Activated B cell treated with CpG ODN at 0.5 μM for 24 hours (primary cell): ENCODE data around the gene SRRM5. TPM values are rescaled to one million over a fixed set of nuclear protein-coding genes. Genes with fewer than 3 reads are reported as not detected.

Source experiments
- ATAC-seq: fragments of 200-7000 bp; cut with Tn5 transposase; one replicate; pipeline ENCODE4 v1.10.0; 2021; ENCODE audit warnings: low read depth, mild to moderate bottlenecking, moderate library complexity
- CTCF ChIA-PET: fragments of 350-600 bp; sonication (Branson Sonifier 250); formaldehyde crosslinking; loops from one replicate; lab custom pipeline; 2021; ENCODE audit warnings: antibody characterized with exemption; lab: Charles Lee
- POLR2A ChIA-PET: fragments of 350-600 bp; sonication (Branson Sonifier 250); formaldehyde crosslinking; loops from one replicate; lab custom pipeline; 2021; ENCODE audit warnings: antibody characterized with exemption; lab: Charles Lee
- DNase-seq: peaks from one replicate; pipeline ENCODE4 v3.0.0; 2022
- H3K27ac Mint-ChIP-seq: one replicate; pipeline ENCODE4 v1.8.0; 2020; ENCODE audit warnings: mixed read lengths
- H3K27me3 Mint-ChIP-seq: one replicate; pipeline ENCODE4 v1.8.0; 2021; ENCODE audit warnings: mixed read lengths
- H3K36me3 Mint-ChIP-seq: one replicate; pipeline ENCODE4 v1.8.0; 2021; ENCODE audit warnings: low read depth, mixed read lengths
- H3K4me1 Mint-ChIP-seq: one replicate; pipeline ENCODE4 v1.8.0; 2021; ENCODE audit warnings: mixed read lengths
- H3K4me3 Mint-ChIP-seq: one replicate; pipeline ENCODE4 v1.8.0; 2020; ENCODE audit warnings: mild to moderate bottlenecking, mixed read lengths
- H3K9me3 Mint-ChIP-seq: one replicate; pipeline ENCODE4 v1.8.0; 2020; ENCODE audit warnings: mixed read lengths
- intact Hi-C: fragments of 100-400 bp; cut with micrococcal nuclease; formaldehyde crosslinking; loops from one replicate; pipeline ENCODE4 v1.15.1; 2024
- total RNA-seq: library from RNA; stranded (reverse); gene quantifications from 2 replicates; pipeline ENCODE4 v1.2.3, GENCODE V29; 2022
- TF ChIP-seq, protein P1 (sequence below): fragments of 200-600 bp; IDR thresholded peaks from one replicate; pipeline ENCODE4 v1.8.0; 2022; ENCODE audit warnings: antibody characterized with exemption, mild to moderate bottlenecking

The SRRM5 gene
- total RNA-seq, 1 donor from 2014 or later, result 0.29 TPM

DNA sequence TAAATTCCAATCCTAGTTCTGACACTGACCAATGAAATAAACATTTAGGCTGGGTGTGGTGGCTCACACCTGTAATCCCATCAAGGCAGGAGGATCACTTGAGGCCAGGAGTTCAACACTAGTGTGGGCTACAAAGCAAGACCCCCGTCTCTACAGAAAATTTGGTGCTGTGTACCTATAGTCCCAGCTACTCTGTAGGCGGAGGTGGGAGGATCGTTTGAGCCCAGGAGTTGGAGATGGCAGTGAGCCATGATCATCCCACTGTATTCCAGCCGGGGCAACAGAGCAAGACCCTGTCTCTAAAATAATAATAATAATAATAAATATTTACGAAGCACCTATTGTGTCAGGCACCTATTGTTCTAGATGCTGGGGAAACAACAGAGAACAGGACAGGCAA is 22.6 kb upstream of the SRRM5 start:
- CTCF ChIA-PET, result interaction anchor here (0.6 to 1.4 kb wide), 3 partner anchors 9 to 36 kb away, joined by 3 to 4 read pairs (median 4); no protein-coding TSS in a partner anchor
- ATAC-seq, result no peak
- TF ChIP-seq, protein P1, sequence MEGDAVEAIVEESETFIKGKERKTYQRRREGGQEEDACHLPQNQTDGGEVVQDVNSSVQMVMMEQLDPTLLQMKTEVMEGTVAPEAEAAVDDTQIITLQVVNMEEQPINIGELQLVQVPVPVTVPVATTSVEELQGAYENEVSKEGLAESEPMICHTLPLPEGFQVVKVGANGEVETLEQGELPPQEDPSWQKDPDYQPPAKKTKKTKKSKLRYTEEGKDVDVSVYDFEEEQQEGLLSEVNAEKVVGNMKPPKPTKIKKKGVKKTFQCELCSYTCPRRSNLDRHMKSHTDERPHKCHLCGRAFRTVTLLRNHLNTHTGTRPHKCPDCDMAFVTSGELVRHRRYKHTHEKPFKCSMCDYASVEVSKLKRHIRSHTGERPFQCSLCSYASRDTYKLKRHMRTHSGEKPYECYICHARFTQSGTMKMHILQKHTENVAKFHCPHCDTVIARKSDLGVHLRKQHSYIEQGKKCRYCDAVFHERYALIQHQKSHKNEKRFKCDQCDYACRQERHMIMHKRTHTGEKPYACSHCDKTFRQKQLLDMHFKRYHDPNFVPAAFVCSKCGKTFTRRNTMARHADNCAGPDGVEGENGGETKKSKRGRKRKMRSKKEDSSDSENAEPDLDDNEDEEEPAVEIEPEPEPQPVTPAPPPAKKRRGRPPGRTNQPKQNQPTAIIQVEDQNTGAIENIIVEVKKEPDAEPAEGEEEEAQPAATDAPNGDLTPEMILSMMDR, result no peak
- Mint-ChIP-seq H3K4me1 (peaks cover 50% of the 10 kb centered on the region), H3K27ac (peak overlapping the region; percentile 84), H3K36me3 (peaks cover 26% of the 10 kb centered on the region), H3K27me3 (no peaks in the 10 kb centered on the region), H3K4me3 (no peak overlapping the region), H3K9me3 (no peaks in the 10 kb centered on the region)
- POLR2A ChIA-PET, result interaction anchor here (0.5 to 1.1 kb wide), 2 partner anchors 85 to 1973 kb away, joined by 3 to 4 read pairs; no protein-coding TSS in a partner anchor
- no peak for DNase-seq
- intact Hi-C loops, result no loop called here

DNA sequence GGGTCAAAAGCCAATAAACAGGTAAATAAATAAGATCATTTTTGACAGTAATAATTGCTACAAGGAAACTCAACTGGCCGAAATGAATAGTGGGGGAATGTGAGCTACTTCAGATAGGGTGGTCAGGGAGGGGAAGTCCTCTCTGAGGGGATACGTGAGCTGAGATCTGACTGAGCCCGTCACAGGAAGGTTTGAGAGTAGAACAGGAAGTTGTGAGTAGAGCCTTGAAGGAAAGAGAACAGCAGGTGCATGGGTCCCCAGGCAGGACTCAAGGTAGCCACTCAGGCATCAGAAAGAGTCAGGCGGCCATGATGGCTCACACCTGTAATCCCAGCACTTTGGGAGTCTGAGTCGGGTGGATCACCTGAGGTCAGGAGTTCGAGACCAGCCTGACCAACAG is 22.2 kb upstream of the SRRM5 start:
- Mint-ChIP-seq H3K4me1 (peaks cover 46% of the 10 kb centered on the region), H3K36me3 (peaks cover 26% of the 10 kb centered on the region), H3K27ac (peak overlapping the region; percentile 84), H3K9me3 (no peaks in the 10 kb centered on the region), H3K4me3 (no peak overlapping the region), H3K27me3 (no peaks in the 10 kb centered on the region)
- intact Hi-C loops, result loop anchor here (10.0 kb wide), 1 partner anchor 195 kb away; the partner anchor contains the start of gene KCNN4
- POLR2A ChIA-PET, result interaction anchor here (1.1 kb wide), 1 partner anchor 86 kb away, joined by 4 read pairs; no protein-coding TSS in a partner anchor
- TF ChIP-seq, protein P1, result no peak
- CTCF ChIA-PET, result interaction anchor here (0.6 to 1.0 kb wide), 2 partner anchors 10 to 34 kb away, joined by 3 to 4 read pairs; no protein-coding TSS in a partner anchor
- peak; percentile 57 for ATAC-seq
- DNase-seq, result no peak

DNA sequence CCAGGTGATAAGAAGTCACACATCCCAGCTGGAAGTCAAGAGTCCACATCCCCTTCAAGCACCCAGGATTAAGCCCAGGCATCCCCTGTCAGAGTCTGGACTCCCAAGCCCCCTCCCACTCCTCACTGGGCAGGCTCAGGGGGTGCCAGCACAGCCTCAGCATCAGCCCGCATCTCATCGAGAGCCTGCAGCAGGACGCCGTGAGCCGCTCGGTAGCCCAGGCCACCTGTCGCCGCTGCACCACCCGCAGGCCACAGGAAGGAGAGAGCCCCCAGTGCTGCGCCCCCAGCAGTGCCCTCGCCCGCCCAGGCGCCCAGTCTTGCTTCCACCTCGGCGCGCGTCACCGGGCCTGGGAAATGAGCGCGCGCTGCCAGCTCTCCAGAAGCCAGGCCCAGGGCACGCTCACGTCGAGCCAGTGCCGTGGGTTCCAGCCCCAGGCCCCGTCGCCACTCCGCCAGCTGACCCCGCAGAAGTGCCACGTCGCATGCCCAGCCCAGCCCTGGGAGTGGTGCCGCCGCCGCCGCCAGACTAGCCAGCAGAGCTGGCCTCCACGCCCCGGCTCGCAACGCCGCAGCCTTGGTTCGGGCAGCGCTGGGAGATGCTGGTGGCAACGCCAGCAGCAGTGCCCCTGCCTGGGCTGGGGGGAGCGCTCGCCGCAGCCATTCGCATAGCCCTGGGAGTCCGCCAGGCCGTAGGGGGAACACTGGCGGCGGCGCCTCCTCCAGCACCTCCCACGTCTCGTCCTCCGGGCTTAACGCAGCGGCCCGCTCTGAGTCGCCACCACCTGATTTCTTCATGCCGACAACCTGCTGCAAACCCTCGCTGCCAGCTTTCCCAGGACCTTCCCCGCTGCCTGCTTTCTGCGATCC is 19.8 kb upstream of the SRRM5 start:
- ChIA-PET CTCF (no interaction called here), POLR2A (interaction anchor here (0.6 kb wide), 1 partner anchor 107 kb away, joined by 5 read pairs; no protein-coding TSS in a partner anchor)
- no peak for ATAC-seq
- intact Hi-C loops, result loop anchor here (10.0 kb wide), 1 partner anchor 193 kb away; the partner anchor contains the start of gene KCNN4
- H3K4me3 Mint-ChIP-seq, result no peak overlapping the region
- TF ChIP-seq, protein P1, result no peak
- H3K9me3 Mint-ChIP-seq, result no peaks in the 10 kb centered on the region
- no peak overlapping the region for H3K27ac Mint-ChIP-seq
- no peak for DNase-seq
- H3K27me3 Mint-ChIP-seq, result no peaks in the 10 kb centered on the region
- H3K4me1 Mint-ChIP-seq, result peaks cover 49% of the 10 kb centered on the region
- peaks cover 40% of the 10 kb centered on the region for H3K36me3 Mint-ChIP-seq

DNA sequence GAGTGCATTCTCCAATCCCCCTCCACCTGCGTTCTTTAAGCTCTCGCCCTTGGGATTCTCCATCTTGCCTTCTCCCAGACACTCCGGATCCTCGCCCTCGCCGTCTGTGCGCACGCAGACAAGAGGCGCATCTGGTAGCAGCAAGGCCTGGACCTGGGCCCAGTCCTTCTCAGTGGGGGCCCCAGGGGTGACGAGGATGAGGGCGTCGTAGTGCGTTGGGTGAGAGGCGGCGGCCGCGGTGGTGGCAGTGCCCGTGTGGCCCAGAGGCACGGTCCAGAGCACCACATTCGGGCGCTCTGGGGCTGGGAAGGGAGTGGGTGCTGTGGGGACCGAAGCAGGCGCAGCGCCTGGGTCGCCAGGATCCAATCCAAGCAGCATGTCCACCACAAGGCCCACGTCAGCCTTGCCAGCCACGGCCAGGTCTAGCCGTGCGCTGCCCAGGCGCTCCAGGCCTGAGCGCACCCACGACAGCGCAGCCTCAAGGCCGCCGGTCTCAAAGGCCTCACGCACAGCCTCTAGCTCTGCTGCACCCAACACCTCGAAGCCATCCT is 19.0 kb upstream of the SRRM5 start:
- POLR2A ChIA-PET, result no interaction called here
- ATAC-seq (no peak), DNase-seq (no peak)
- H3K9me3 Mint-ChIP-seq, result no peaks in the 10 kb centered on the region
- CTCF ChIA-PET, result interaction anchor here (4.2 to 5.4 kb wide), 2 partner anchors 36 to 57 kb away, joined by 43 to 92 read pairs; partner anchors contain the start of gene ZNF575
- H3K4me3 Mint-ChIP-seq, result no peak overlapping the region
- peaks cover 56% of the 10 kb centered on the region for H3K4me1 Mint-ChIP-seq
- peaks cover 40% of the 10 kb centered on the region for H3K36me3 Mint-ChIP-seq
- TF ChIP-seq, protein P1, result no peak
- no peaks in the 10 kb centered on the region for H3K27me3 Mint-ChIP-seq
- intact Hi-C loops, result loop anchor here (10.0 kb wide), 1 partner anchor 192 kb away; the partner anchor contains the start of gene KCNN4
- H3K27ac Mint-ChIP-seq, result no peak overlapping the region
